Measurements from ENCODE around the gene IYD. TPM values are rescaled to one million over a fixed set of nuclear protein-coding genes. Genes with fewer than 3 reads are reported as not detected.

Gene IYD
- total and polyA plus RNA-seq, 9 of the 15 experiments (the other 6 are each of a cell fraction or from before 2014, with no cell fraction given): not detected

- H3K9me3 ChIP-seq (replicated peaks; ENCODE audit: control insufficient read depth, insufficient read depth, low read depth, low read length): no peaks in the 10 kb centered on the region
- in situ Hi-C loops (cut with MboI): no loop called here
- 0% methylated on average over 3 of the region's 3 CpGs for WGBS (ENCODE audit: insufficient coverage, low coverage, missing lambda C conversion rate)
Measured at GRCh38 chr6:150450918-150451317, 82.1 kb downstream of the IYD start.

More at GRCh38 chr6:150450918-150451317, 82.1 kb downstream of the IYD start:
- Histone ChIP-seq H3K27me3 (ENCODE audit: control insufficient read depth in 2 of 2, insufficient read depth in 2 of 2, low read length in 2 of 2) (peaks cover 7 to 27% of the 10 kb centered on the region in 2 experiments; a peak in 4 of 5 replicates), H3K4me2 (ENCODE audit: insufficient read depth, low read length) (no peak overlapping the region), H2AFZ (ENCODE audit: low read depth, low read length) (no peak overlapping the region), H4K20me1 (replicated peaks; ENCODE audit: control insufficient read depth, insufficient read depth, low read length) (peaks cover 4% of the 10 kb centered on the region; the same call in 1 of the 2 replicates), H3K27ac (ENCODE audit: extremely low read depth, low read depth, low read length) (no peak overlapping the region), H3K36me3 (ENCODE audit: control insufficient read depth, insufficient read depth, low read length) (no peaks in the 10 kb centered on the region), H3K4me1 (replicated peaks in 1 of 2; ENCODE audit: control insufficient read depth in 2 of 2, insufficient read depth in 2 of 2, low read length in 2 of 2) (no peaks in the 10 kb centered on the region), H3K4me3 (no peak overlapping the region), H3K9ac (ENCODE audit: insufficient read depth in 1 of 2, low read depth in 2 of 2, low read length in 2 of 2) (no peak overlapping the region), H3K79me2 (ENCODE audit: control insufficient read depth, insufficient read depth, low read length) (no peaks in the 10 kb centered on the region), H3K9me1 (ENCODE audit: control insufficient read depth, insufficient read depth, low read length) (no peaks in the 10 kb centered on the region)
- POLR2A ChIA-PET: no interaction called here
- DNase-seq (ENCODE audit: extremely low read depth in 1 of 4, low spot score in 3 of 4) (no peak), FAIRE-seq (no peak), ATAC-seq (no peak)
- TF ChIP-seq NR2C1 (IDR thresholded peaks at IDR 0.05) (no peak), NR2C1 (tag; IDR thresholded peaks at IDR 0.05) (no peak), TFE3 (CRISPR knock-in tag; IDR thresholded peaks at IDR 0.05) (peak; percentile 88), ZBTB1 (CRISPR knock-in tag; IDR thresholded peaks at IDR 0.05; ENCODE audit: borderline replicate concordance, low read depth) (no peak), ZBTB12 (CRISPR knock-in tag; IDR thresholded peaks at IDR 0.05) (no peak)
- no TSS peak for BruUV-seq (replicated peaks)
- intact Hi-C loops (cut with micrococcal nuclease): no loop called here
- CTCF ChIA-PET (ENCODE audit: low intra/inter-chr PET ratio): no interaction called here

Measured in K562 (cell line).